CD4-positive, CD25-positive, alpha-beta regulatory T cell (primary cell): ENCODE results near the gene LINC01488. TPM values are rescaled to one million over a fixed set of nuclear protein-coding genes. Genes with fewer than 3 reads are reported as not detected.

Experiments
- ATAC-seq, 2 donors: fragments of 150-1000 bp; cut with Tn5 transposase; one replicate each; pipeline ENCODE4 v1.10.0; 2021; ENCODE audit warnings: low read depth in 2 of 2, moderate number of reproducible peaks in 2 of 2, moderate library complexity in 1 of 2
- DNase-seq, 3 donors: peaks; one replicate each; pipeline versions ENCODE4 v3.0.0 to v3.0.0-alpha.2; 2012 to 2022; ENCODE audit warnings: mixed read lengths in 1 of 3
- H3K27ac ChIP-seq: one replicate; pipeline ENCODE4 v1.7.0; 2013; ENCODE audit warnings: mild to moderate bottlenecking, low read length; ENCODE audit not compliant: insufficient read depth, poor library complexity, severe bottlenecking
- H3K27me3 ChIP-seq: one replicate; pipeline ENCODE4 v1.7.0; 2013; ENCODE audit warnings: low read length; ENCODE audit not compliant: control insufficient read depth, insufficient read depth
- H3K36me3 ChIP-seq: one replicate; pipeline ENCODE4 v1.7.0; 2013; ENCODE audit warnings: mild to moderate bottlenecking, low read length, moderate library complexity; ENCODE audit not compliant: control insufficient read depth, insufficient read depth
- H3K4me1 ChIP-seq: 2 replicates; pipeline ENCODE4 v1.7.0; 2013; ENCODE audit warnings: mild to moderate bottlenecking, low read length; ENCODE audit not compliant: insufficient read depth, control insufficient read depth, poor library complexity, severe bottlenecking
- H3K4me3 ChIP-seq: one replicate; pipeline ENCODE4 v1.7.0; 2013; ENCODE audit warnings: low read depth, mild to moderate bottlenecking, low read length, moderate library complexity
- H3K9me3 ChIP-seq, 2 experiments: 1 replicate in 1 of 2; 2 replicates in 1 of 2; pipeline ENCODE4 v1.7.0; 2013; ENCODE audit warnings: low read length in 2 of 2, mild to moderate bottlenecking in 1 of 2, moderate library complexity in 1 of 2; ENCODE audit not compliant: control insufficient read depth in 2 of 2
- H3K27ac Mint-ChIP-seq, 3 donors: one replicate each; pipeline ENCODE4 v1.8.0; 2020 to 2022; ENCODE audit warnings: mild to moderate bottlenecking in 3 of 3, mixed read lengths in 3 of 3, moderate library complexity in 2 of 3
- H3K27me3 Mint-ChIP-seq: one replicate; pipeline ENCODE4 v1.8.0; 2022; ENCODE audit warnings: mild to moderate bottlenecking, mixed read lengths
- H3K36me3 Mint-ChIP-seq: one replicate; pipeline ENCODE4 v1.8.0; 2020; ENCODE audit warnings: mixed read lengths
- H3K4me1 Mint-ChIP-seq, 4 donors: one replicate each; pipeline ENCODE4 v1.8.0; 2020 to 2022; ENCODE audit warnings: mixed read lengths in 4 of 4, mild to moderate bottlenecking in 1 of 4
- H3K4me3 Mint-ChIP-seq, 4 donors: one replicate each; pipeline ENCODE4 v1.8.0; 2020 to 2022; ENCODE audit warnings: mild to moderate bottlenecking in 4 of 4, mixed read lengths in 4 of 4, moderate library complexity in 3 of 4
- H3K9me3 Mint-ChIP-seq, 7 donors: one replicate each; pipeline ENCODE4 v1.8.0; 2020 to 2022; ENCODE audit warnings: mixed read lengths in 7 of 7, mild to moderate bottlenecking in 3 of 7, moderate library complexity in 2 of 7
- polyA plus RNA-seq, 4 donors: library from polyadenylated mRNA; unstranded; fragments of 300-500 nt; fragmentation: Illumina TruSeq; gene quantifications; one replicate each; pipeline ENCODE4 v1.2.3, GENCODE V29; 2021
- total RNA-seq: library from RNA; stranded (reverse); gene quantifications from one replicate; pipeline ENCODE4 v1.2.3, GENCODE V29; 2022

Gene LINC01488
- total and polyA plus RNA-seq, 5 donors from 2014 or later, result not detected

- no peaks in the 10 kb centered on the region for H3K36me3 ChIP-seq
- H3K4me1 Mint-ChIP-seq, result no peaks in the 10 kb centered on the region
- no peak for ATAC-seq
- no peaks in the 10 kb centered on the region for H3K9me3 ChIP-seq
- no peak overlapping the region for H3K27ac Mint-ChIP-seq
- no peaks in the 10 kb centered on the region for H3K36me3 Mint-ChIP-seq
- no peak overlapping the region for H3K4me3 Mint-ChIP-seq
- H3K27me3 ChIP-seq, result no peaks in the 10 kb centered on the region
- no peak overlapping the region for H3K27ac ChIP-seq
- H3K4me1 ChIP-seq, result no peaks in the 10 kb centered on the region
- peaks cover 0 to 2% (median 0%) of the 10 kb centered on the region in 7 donors for H3K9me3 Mint-ChIP-seq
- DNase-seq, result no peak
- H3K4me3 ChIP-seq, result no peak overlapping the region
- peaks cover 13% of the 10 kb centered on the region for H3K27me3 Mint-ChIP-seq
Measured at GRCh38 chr11:69529001-69529400, 47.5 kb downstream of the LINC01488 start.

- H3K4me1 Mint-ChIP-seq, result no peaks in the 10 kb centered on the region
- H3K27ac ChIP-seq, result no peak overlapping the region
- ATAC-seq (no peak), DNase-seq (no peak)
- H3K27me3 Mint-ChIP-seq, result peaks cover 12% of the 10 kb centered on the region
- H3K36me3 ChIP-seq, result no peaks in the 10 kb centered on the region
- H3K27me3 ChIP-seq, result no peaks in the 10 kb centered on the region
- peaks cover 0 to 2% (median 0%) of the 10 kb centered on the region in 7 donors for H3K9me3 Mint-ChIP-seq
- no peak overlapping the region for H3K4me3 ChIP-seq
- no peaks in the 10 kb centered on the region for H3K9me3 ChIP-seq
- no peaks in the 10 kb centered on the region for H3K4me1 ChIP-seq
- no peak overlapping the region for H3K27ac Mint-ChIP-seq
- no peaks in the 10 kb centered on the region for H3K36me3 Mint-ChIP-seq
- no peak overlapping the region for H3K4me3 Mint-ChIP-seq
Measured at GRCh38 chr11:69530278-69531070, 49.0 kb downstream of the LINC01488 start.

- H3K27ac Mint-ChIP-seq, result no peak overlapping the region
- no peaks in the 10 kb centered on the region for H3K9me3 Mint-ChIP-seq
- Histone ChIP-seq H3K27me3 (no peaks in the 10 kb centered on the region), H3K36me3 (no peaks in the 10 kb centered on the region), H3K9me3 (no peaks in the 10 kb centered on the region), H3K27ac (no peak overlapping the region), H3K4me3 (no peak overlapping the region), H3K4me1 (no peaks in the 10 kb centered on the region)
- H3K4me3 Mint-ChIP-seq, result no peak overlapping the region
- peaks cover 6% of the 10 kb centered on the region for H3K27me3 Mint-ChIP-seq
- no peaks in the 10 kb centered on the region for H3K36me3 Mint-ChIP-seq
- ATAC-seq, result no peak
- no peak for DNase-seq
- H3K4me1 Mint-ChIP-seq, result no peaks in the 10 kb centered on the region
Measured at GRCh38 chr11:69531071-69531716, 49.7 kb downstream of the LINC01488 start.

- Mint-ChIP-seq H3K27ac (no peak overlapping the region), H3K4me1 (no peaks in the 10 kb centered on the region), H3K4me3 (no peak overlapping the region), H3K27me3 (peaks cover 6% of the 10 kb centered on the region), H3K36me3 (no peaks in the 10 kb centered on the region), H3K9me3 (no peaks in the 10 kb centered on the region)
- Histone ChIP-seq H3K4me3 (no peak overlapping the region), H3K27ac (no peak overlapping the region), H3K36me3 (no peaks in the 10 kb centered on the region), H3K9me3 (no peaks in the 10 kb centered on the region), H3K27me3 (no peaks in the 10 kb centered on the region), H3K4me1 (no peaks in the 10 kb centered on the region)
- ATAC-seq (no peak), DNase-seq (no peak)
Measured at GRCh38 chr11:69531717-69532088, 50.2 kb downstream of the LINC01488 start.

- no peaks in the 10 kb centered on the region for H3K4me1 Mint-ChIP-seq
- no peak for DNase-seq
- no peaks in the 10 kb centered on the region for H3K4me1 ChIP-seq
Measured at GRCh38 chr11:69533296-69534165, 52.1 kb downstream of the LINC01488 start.

GRCh38 chr11:69534166-69534530 lies 52.7 kb downstream of the LINC01488 start:
- Mint-ChIP-seq H3K9me3 (no peaks in the 10 kb centered on the region), H3K4me3 (no peak overlapping the region), H3K27me3 (peaks cover 6% of the 10 kb centered on the region), H3K36me3 (no peaks in the 10 kb centered on the region), H3K4me1 (no peaks in the 10 kb centered on the region), H3K27ac (no peak overlapping the region)
- H3K27me3 ChIP-seq, result no peaks in the 10 kb centered on the region
- no peaks in the 10 kb centered on the region for H3K4me1 ChIP-seq
- H3K4me3 ChIP-seq, result no peak overlapping the region
- ATAC-seq (no peak), DNase-seq (no peak)
- H3K36me3 ChIP-seq, result no peaks in the 10 kb centered on the region
- no peaks in the 10 kb centered on the region for H3K9me3 ChIP-seq
- H3K27ac ChIP-seq, result no peak overlapping the region

More at GRCh38 chr11:69533296-69534165, 52.1 kb downstream of the LINC01488 start:
- no peak for ATAC-seq
- Mint-ChIP-seq H3K27me3 (peaks cover 6% of the 10 kb centered on the region), H3K36me3 (no peaks in the 10 kb centered on the region), H3K27ac (no peak overlapping the region), H3K4me3 (no peak overlapping the region), H3K9me3 (no peaks in the 10 kb centered on the region)
- H3K36me3 ChIP-seq, result no peaks in the 10 kb centered on the region
- H3K27me3 ChIP-seq, result no peaks in the 10 kb centered on the region
- H3K27ac ChIP-seq, result no peak overlapping the region
- H3K9me3 ChIP-seq, result no peaks in the 10 kb centered on the region
- H3K4me3 ChIP-seq, result no peak overlapping the region

GRCh38 chr11:69535908-69536307 lies 54.4 kb downstream of the LINC01488 start:
- H3K9me3 Mint-ChIP-seq, result no peaks in the 10 kb centered on the region
- H3K4me3 Mint-ChIP-seq, result no peak overlapping the region
- H3K27me3 ChIP-seq, result no peaks in the 10 kb centered on the region
- H3K9me3 ChIP-seq, result no peaks in the 10 kb centered on the region
- no peak overlapping the region for H3K27ac Mint-ChIP-seq
- H3K36me3 ChIP-seq, result no peaks in the 10 kb centered on the region
- H3K4me3 ChIP-seq, result no peak overlapping the region
- no peak for DNase-seq
- no peak overlapping the region for H3K27ac ChIP-seq
- no peak for ATAC-seq
- peaks cover 0 to 3% (median 0%) of the 10 kb centered on the region in 4 donors for H3K4me1 Mint-ChIP-seq
- no peaks in the 10 kb centered on the region for H3K4me1 ChIP-seq
- no peaks in the 10 kb centered on the region for H3K36me3 Mint-ChIP-seq
- H3K27me3 Mint-ChIP-seq, result no peaks in the 10 kb centered on the region
